HEK293T (cell line): Measurements from ENCODE around the gene MOGAT1.

ENCODE experiments used
- CTCF ChIA-PET: fragments of 350-600 bp; formaldehyde crosslinking; extraction: SDS; loops from one replicate; lab custom pipeline; 2021; ENCODE audit warnings: antibody characterized with exemption, inconsistent platforms; lab: Yijun Ruan, JAX
- POLR2A ChIA-PET: fragments of 350-600 bp; formaldehyde crosslinking; extraction: SDS; loops from one replicate; lab custom pipeline; 2020; ENCODE audit warnings: antibody characterized with exemption, inconsistent platforms; lab: Yijun Ruan, JAX
- DNase-seq: peaks from one replicate; pipeline ENCODE4 v3.0.0; 2012; ENCODE audit warnings: mixed read lengths; ENCODE audit errors: extremely low spot score
- ARNT ChIP-seq: fragments of 450-650 bp; IDR thresholded peaks from 2 replicates; pipeline ENCODE4 v1.6.1; 2017; ENCODE audit warnings: mild to moderate bottlenecking
- BHLHE40 ChIP-seq: fragments of 450-650 bp; IDR thresholded peaks from 2 replicates; pipeline ENCODE4 v1.6.1; 2016; ENCODE audit warnings: mild to moderate bottlenecking, moderate library complexity, borderline replicate concordance
- CTBP1 ChIP-seq: fragments of 450-650 bp; IDR thresholded peaks from 2 replicates; pipeline ENCODE4 v1.6.1; 2016; ENCODE audit warnings: borderline replicate concordance
- ELF4 ChIP-seq: fragments of 450-650 bp; IDR thresholded peaks from 2 replicates; pipeline ENCODE4 v1.6.1; 2017; ENCODE audit warnings: antibody characterized with exemption
- FOXA1 ChIP-seq: fragments of 450-650 bp; IDR thresholded peaks from 2 replicates; pipeline ENCODE4 v1.6.1; 2016; ENCODE audit warnings: mild to moderate bottlenecking
- FOXK2 ChIP-seq: fragments of 450-650 bp; IDR thresholded peaks from 2 replicates; pipeline ENCODE4 v1.6.1; 2016; ENCODE audit warnings: mild to moderate bottlenecking
- FOXM1 ChIP-seq: fragments of 450-650 bp; IDR thresholded peaks from 2 replicates; pipeline ENCODE4 v1.6.1; 2017; ENCODE audit warnings: mild to moderate bottlenecking, borderline replicate concordance
- HDGF ChIP-seq: fragments of 450-650 bp; IDR thresholded peaks from 2 replicates; pipeline ENCODE4 v1.6.1; 2017; ENCODE audit warnings: antibody characterized with exemption, borderline replicate concordance
- L3MBTL2 ChIP-seq: fragments of 450-650 bp; conservative IDR thresholded peaks from 2 replicates; pipeline ENCODE4 v1.6.1; 2016; ENCODE audit warnings: mild to moderate bottlenecking
- LEF1 ChIP-seq: fragments of 450-650 bp; IDR thresholded peaks from 2 replicates; pipeline ENCODE4 v1.6.1; 2017; ENCODE audit warnings: mild to moderate bottlenecking, borderline replicate concordance
- NFRKB ChIP-seq: fragments of 450-650 bp; IDR thresholded peaks from 2 replicates; pipeline ENCODE4 v1.6.1; 2016; ENCODE audit warnings: mild to moderate bottlenecking, moderate library complexity
- SP1 ChIP-seq: fragments of 450-650 bp; IDR thresholded peaks from 2 replicates; pipeline ENCODE4 v1.6.1; 2017
- SUZ12 ChIP-seq: fragments of 450-650 bp; IDR thresholded peaks from 2 replicates; pipeline ENCODE4 v1.6.1; 2016; ENCODE audit warnings: mild to moderate bottlenecking
- TARDBP ChIP-seq: fragments of 450-650 bp; IDR thresholded peaks from 2 replicates; pipeline ENCODE4 v1.6.1; 2016
- ZNF384 ChIP-seq: fragments of 450-650 bp; IDR thresholded peaks from 2 replicates; pipeline ENCODE4 v1.6.1; 2016
- TF ChIP-seq, protein P1 (sequence below): fragments of 450-650 bp; IDR thresholded peaks from 2 replicates; pipeline ENCODE4 v1.6.1; 2016

The MOGAT1 gene

DNA sequence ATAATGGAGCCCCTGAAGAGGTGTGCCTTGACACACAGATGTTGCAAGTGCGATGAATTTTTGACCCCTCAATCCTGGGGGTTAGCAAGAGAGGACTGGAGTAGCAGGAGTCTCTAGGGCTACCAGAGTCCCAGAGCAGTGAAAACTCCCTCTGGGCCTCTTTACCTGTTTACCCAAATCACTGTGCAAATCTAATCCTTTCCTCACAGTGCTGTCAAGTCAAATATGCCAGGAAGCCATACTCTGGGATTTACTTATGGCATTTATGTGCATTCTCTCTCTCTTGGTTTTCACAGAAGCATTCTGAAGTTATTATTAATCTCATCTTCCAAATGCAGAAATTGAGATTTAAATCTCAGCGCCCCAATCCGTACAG, 62.0 kb downstream of the MOGAT1 start:
- ChIA-PET POLR2A (no interaction called here), CTCF (no interaction called here)
- no peak for DNase-seq
- TF ChIP-seq FOXM1 (no peak), SP1 (no peak), FOXA1 (no peak), NFRKB (no peak), FOXK2 (no peak), HDGF (no peak), SUZ12 (no peak), BHLHE40 (no peak), ARNT (no peak), ZNF384 (no peak), CTBP1 (no peak), ELF4 (no peak), LEF1 (no peak), L3MBTL2 (no peak), TARDBP (no peak)
- TF ChIP-seq, protein P1, sequence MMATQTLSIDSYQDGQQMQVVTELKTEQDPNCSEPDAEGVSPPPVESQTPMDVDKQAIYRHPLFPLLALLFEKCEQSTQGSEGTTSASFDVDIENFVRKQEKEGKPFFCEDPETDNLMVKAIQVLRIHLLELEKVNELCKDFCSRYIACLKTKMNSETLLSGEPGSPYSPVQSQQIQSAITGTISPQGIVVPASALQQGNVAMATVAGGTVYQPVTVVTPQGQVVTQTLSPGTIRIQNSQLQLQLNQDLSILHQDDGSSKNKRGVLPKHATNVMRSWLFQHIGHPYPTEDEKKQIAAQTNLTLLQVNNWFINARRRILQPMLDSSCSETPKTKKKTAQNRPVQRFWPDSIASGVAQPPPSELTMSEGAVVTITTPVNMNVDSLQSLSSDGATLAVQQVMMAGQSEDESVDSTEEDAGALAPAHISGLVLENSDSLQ = no peak

DNA sequence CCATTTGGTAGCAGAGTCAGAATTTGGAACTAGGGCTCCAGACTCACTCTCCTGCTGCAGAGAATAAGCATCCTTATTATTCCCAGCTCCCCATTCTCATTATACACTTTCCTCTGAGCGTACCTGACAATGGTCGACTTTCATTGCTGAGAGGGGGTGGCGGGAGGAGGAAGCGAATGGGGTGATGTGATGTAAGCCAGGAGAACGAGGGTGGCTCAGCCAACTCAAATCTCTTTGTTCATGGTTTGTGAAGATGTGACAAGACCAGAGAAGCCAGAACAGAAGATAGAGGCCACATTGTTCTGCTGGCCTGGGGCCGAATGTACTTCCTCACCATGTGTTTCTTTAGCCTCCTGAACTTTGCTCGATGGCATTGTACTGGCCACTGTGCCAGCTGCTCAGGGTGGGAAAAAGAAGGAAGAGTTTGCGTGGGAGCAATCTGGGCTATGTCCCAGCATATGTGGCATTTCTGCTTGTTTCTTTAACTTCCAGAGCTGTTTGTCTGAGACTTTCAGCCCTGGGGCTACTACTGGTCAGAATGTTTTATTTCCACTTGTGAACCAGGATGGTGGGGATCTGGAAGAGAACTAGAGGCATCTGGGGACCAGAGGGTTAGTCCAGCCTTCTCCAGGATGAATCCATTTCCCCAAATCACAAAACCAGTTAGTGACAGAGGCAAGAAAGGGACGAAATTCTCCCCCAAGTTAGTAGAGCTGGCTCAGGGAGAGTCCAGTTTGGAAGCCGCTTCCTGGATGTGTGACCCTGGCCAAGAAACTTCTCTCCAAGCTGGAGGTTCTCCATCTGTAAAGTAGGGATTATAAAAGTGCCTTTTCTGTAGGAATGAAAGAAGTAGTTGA, 62.6 kb downstream of the MOGAT1 start:
- DNase-seq = no peak
- TF ChIP-seq SP1 (no peak), L3MBTL2 (no peak), ELF4 (no peak), CTBP1 (no peak), ZNF384 (no peak), FOXM1 (no peak), ARNT (no peak), FOXA1 (no peak), FOXK2 (no peak), TARDBP (no peak), SUZ12 (no peak), LEF1 (no peak), BHLHE40 (no peak), HDGF (no peak), NFRKB (no peak)
- TF ChIP-seq, protein P1 = no peak
- POLR2A ChIA-PET = no interaction called here
- CTCF ChIA-PET = interaction anchor here (0.7 to 1.2 kb wide), 2 partner anchors 169 to 759 kb away, joined by 3 to 4 read pairs; no protein-coding TSS in a partner anchor

DNA sequence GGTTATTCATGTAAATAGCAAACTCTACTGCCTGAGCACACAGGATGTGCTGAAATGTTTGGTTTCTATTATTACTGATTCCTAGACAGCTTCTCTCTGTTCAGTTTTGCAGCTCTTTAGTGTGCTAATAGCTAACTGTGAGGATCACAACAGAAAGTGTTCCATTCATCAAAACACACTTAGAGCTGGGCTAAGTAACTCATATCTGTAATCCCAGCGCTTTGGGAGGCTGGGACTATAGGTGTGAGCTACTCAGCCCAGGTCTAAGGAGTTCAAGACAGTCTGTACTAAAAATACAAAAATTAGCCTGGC, 63.2 kb downstream of the MOGAT1 start:
- no peak for DNase-seq
- TF ChIP-seq ARNT = no peak
- ChIA-PET CTCF (interaction anchor here (0.7 to 1.2 kb wide), 2 partner anchors 169 to 758 kb away, joined by 3 to 4 read pairs; no protein-coding TSS in a partner anchor), POLR2A (no interaction called here)

DNA sequence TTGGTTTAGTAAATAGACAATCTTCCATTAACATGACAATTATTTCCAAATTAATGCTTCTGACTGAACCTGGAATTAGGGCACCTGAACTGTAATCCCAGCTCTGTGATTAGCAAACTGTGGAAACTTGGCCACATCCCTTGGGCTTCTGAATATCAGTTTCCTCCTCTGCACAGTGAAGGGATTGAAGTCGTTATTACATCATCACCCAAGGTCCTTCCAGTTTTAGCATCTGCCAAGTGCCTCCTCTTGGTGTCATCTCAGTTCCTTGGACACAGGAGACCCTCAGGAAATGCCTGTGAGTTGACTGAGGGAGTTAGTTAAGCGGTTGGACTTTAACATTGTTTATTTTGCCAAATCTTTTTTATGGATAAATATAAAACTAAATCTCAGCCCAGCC, 64.8 kb downstream of the MOGAT1 start:
- TF ChIP-seq L3MBTL2 = no peak
- TF ChIP-seq FOXK2 = no peak
- TF ChIP-seq, protein P1 = no peak
- TF ChIP-seq SP1 = no peak
- no peak for TF ChIP-seq SUZ12
- TF ChIP-seq HDGF = no peak
- TF ChIP-seq ZNF384 = no peak
- no peak for TF ChIP-seq BHLHE40
- no peak for TF ChIP-seq CTBP1
- TF ChIP-seq NFRKB = no peak
- TF ChIP-seq ELF4 = no peak
- no peak for TF ChIP-seq FOXM1
- TF ChIP-seq TARDBP = no peak
- TF ChIP-seq FOXA1 = no peak
- no peak for TF ChIP-seq ARNT
- TF ChIP-seq LEF1 = no peak
- ChIA-PET CTCF (no interaction called here), POLR2A (no interaction called here)
- DNase-seq = no peak

DNA sequence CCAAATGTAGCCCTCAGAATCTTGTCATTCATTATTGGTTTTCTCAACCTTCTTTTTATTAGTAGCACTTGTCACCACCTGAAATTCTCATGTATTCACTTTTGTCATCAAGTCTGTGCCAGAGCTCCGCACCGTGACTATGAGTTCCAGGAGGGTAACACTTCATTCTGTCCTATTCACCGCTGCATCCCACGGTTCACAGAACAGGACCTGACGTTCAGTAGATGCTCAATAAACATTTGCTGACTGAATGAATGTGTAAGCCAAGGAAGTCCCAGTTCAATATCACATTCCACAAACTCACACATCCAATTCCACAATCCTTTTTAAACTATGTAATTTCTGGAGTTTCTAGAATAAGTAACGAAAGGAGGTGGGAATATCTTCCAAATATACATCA, 65.5 kb downstream of the MOGAT1 start:
- TF ChIP-seq FOXM1 (no peak), ZNF384 (no peak), L3MBTL2 (no peak), NFRKB (no peak), TARDBP (no peak), SP1 (no peak), ELF4 (no peak), LEF1 (no peak), FOXK2 (no peak), CTBP1 (no peak), HDGF (no peak), FOXA1 (no peak), SUZ12 (no peak), ARNT (no peak), BHLHE40 (no peak)
- TF ChIP-seq, protein P1 = no peak
- POLR2A ChIA-PET = no interaction called here
- CTCF ChIA-PET = no interaction called here
- no peak for DNase-seq
